MCF 10A (cell line): ENCODE data around the gene PCARE. TPM values are rescaled to one million over a fixed set of nuclear protein-coding genes. Genes with fewer than 3 reads are reported as not detected.

Source experiments
- BruUV-seq: library from RNA; stranded (reverse); fragments of 400-500 nt; replicated peaks from 2 replicates; lab custom pipeline; 2021; lab: Mats Ljungman, UMichigan
- CTCF ChIA-PET: fragments of 300-600 bp; sonication (Branson Sonifier 250); formaldehyde crosslinking; extraction: SDS; loops from one replicate; lab custom pipeline; 2021; ENCODE audit warnings: antibody characterized with exemption, inconsistent platforms; lab: Yijun Ruan, JAX
- POLR2A ChIA-PET: fragments of 300-600, 350-650 bp; sonication (Branson Sonifier 250); formaldehyde crosslinking; extraction: SDS; loops from one replicate; lab custom pipeline; 2020; ENCODE audit warnings: antibody characterized with exemption, inconsistent platforms; lab: Yijun Ruan, JAX
- DNase-seq: peaks from one replicate; pipeline ENCODE4 v3.0.0-alpha.2; 2018; ENCODE audit not compliant: unreplicated experiment
- H3K27ac Mint-ChIP-seq: one replicate; pipeline ENCODE4 v1.8.0; 2022; ENCODE audit warnings: mild to moderate bottlenecking, low read depth, mixed read lengths; ENCODE audit not compliant: unreplicated experiment
- H3K27me3 Mint-ChIP-seq: one replicate; pipeline ENCODE4 v1.8.0; 2022; ENCODE audit warnings: mixed read lengths; ENCODE audit not compliant: insufficient read depth, unreplicated experiment
- H3K36me3 Mint-ChIP-seq: one replicate; pipeline ENCODE4 v1.8.0; 2022; ENCODE audit warnings: mild to moderate bottlenecking, moderate library complexity, mixed read lengths; ENCODE audit not compliant: insufficient read depth, unreplicated experiment
- H3K4me1 Mint-ChIP-seq: one replicate; pipeline ENCODE4 v1.8.0; 2022; ENCODE audit warnings: mixed read lengths; ENCODE audit not compliant: insufficient read depth, unreplicated experiment
- H3K4me3 Mint-ChIP-seq: one replicate; pipeline ENCODE4 v1.8.0; 2022; ENCODE audit warnings: mild to moderate bottlenecking, moderate library complexity, mixed read lengths; ENCODE audit not compliant: unreplicated experiment
- H3K9me3 Mint-ChIP-seq: one replicate; pipeline ENCODE4 v1.8.0; 2022; ENCODE audit warnings: mixed read lengths; ENCODE audit not compliant: unreplicated experiment
- CTCF ChIP-seq: fragments of 200-600 bp; IDR thresholded peaks from one replicate; pipeline ENCODE4 v1.8.0; 2022; ENCODE audit warnings: antibody characterized with exemption, mild to moderate bottlenecking; ENCODE audit not compliant: unreplicated experiment
- intact Hi-C: fragments of 100-400 bp; cut with micrococcal nuclease; formaldehyde crosslinking; loops from 2 replicates; pipeline ENCODE4 v1.14.1; 2022
- total RNA-seq: library from RNA; stranded (reverse); gene quantifications from 2 replicates; pipeline ENCODE4 v1.2.3, GENCODE V29; 2022

The PCARE gene
- total RNA-seq, 1 experiment from 2014 or later: not detected

DNA sequence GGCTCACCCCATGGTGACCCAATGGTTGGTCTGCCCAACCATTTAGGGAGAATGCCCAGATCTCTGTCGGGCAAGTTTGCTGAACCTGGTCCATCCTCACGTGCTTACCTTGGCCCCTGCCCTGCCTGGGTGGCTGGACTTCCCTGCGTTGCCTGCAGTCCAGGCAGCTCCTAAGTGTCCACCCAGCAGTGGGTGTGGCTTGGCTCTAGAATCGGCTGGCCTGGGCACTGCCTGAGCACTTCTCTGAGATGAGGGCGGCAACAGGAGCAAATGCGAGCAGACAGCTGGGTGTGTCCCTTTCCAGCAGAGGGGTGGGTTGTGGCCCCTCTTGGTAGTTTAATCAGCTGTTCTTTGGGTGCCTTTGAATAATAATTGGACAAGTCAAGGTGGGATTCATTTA, 11.3 kb downstream of the PCARE start:
- POLR2A ChIA-PET: interaction anchor here (0.8 to 10.4 kb wide), 14 partner anchors 9 to 150 kb away, joined by 3 to 230 read pairs (median 4); partner anchors contain the start of gene CLIP4
- H3K27me3 Mint-ChIP-seq: no peaks in the 10 kb centered on the region
- peaks cover 42% of the 10 kb centered on the region for H3K4me1 Mint-ChIP-seq
- intact Hi-C loops: no loop called here
- no TSS peak for BruUV-seq
- no peak overlapping the region for H3K27ac Mint-ChIP-seq
- no peaks in the 10 kb centered on the region for H3K9me3 Mint-ChIP-seq
- no peak for TF ChIP-seq CTCF
- DNase-seq: no peak
- peak overlapping the region; percentile 55 for H3K4me3 Mint-ChIP-seq
- peaks cover 6% of the 10 kb centered on the region for H3K36me3 Mint-ChIP-seq
- CTCF ChIA-PET: interaction anchor here (1.0 to 1.8 kb wide), 7 partner anchors 9 to 133 kb away, joined by 3 to 9 read pairs (median 4); no protein-coding TSS in a partner anchor

GRCh38 chr2:29062371-29062770, 12.0 kb downstream of the PCARE start:
- no TSS peak for BruUV-seq

DNA sequence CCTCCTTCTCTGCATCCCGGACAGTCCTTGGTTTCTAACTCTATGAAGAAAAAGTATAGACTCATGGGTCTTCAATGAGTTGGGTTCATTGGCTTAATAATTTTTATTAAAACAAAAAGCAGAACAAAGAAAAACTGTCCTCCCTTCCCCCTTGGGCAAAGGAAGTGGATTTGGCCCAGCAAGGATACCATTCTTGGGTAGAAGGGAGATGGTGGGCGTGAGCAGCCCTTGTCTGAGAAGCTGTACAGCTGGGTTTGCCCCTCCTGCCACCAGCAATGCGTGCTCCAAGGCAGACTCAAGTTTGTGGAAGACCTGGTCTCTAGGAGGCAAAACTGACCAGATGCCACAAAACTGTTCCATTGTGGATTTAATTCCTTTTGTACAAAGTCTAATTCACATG, 12.7 kb downstream of the PCARE start:
- CTCF ChIA-PET: interaction anchor here (1.0 kb wide), 1 partner anchor 103 kb away, joined by 3 read pairs; no protein-coding TSS in a partner anchor
- peaks cover 6% of the 10 kb centered on the region for H3K36me3 Mint-ChIP-seq
- POLR2A ChIA-PET: interaction anchor here (10.4 kb wide), 1 partner anchor 55 kb away, joined by 230 read pairs; the partner anchor contains the start of gene CLIP4
- no peak for TF ChIP-seq CTCF
- intact Hi-C loops: no loop called here
- BruUV-seq: no TSS peak
- no peak overlapping the region for H3K27ac Mint-ChIP-seq
- no peak for DNase-seq
- H3K9me3 Mint-ChIP-seq: no peaks in the 10 kb centered on the region
- peaks cover 30% of the 10 kb centered on the region for H3K4me1 Mint-ChIP-seq
- no peak overlapping the region for H3K4me3 Mint-ChIP-seq
- H3K27me3 Mint-ChIP-seq: no peaks in the 10 kb centered on the region

More at GRCh38 chr2:29062371-29062770, 12.0 kb downstream of the PCARE start:
- ChIA-PET POLR2A (interaction anchor here (0.9 to 10.4 kb wide), 4 partner anchors 15 to 62 kb away, joined by 4 to 230 read pairs (median 5); partner anchors contain the start of gene CLIP4), CTCF (interaction anchor here (1.0 to 1.8 kb wide), 5 partner anchors 8 to 134 kb away, joined by 3 to 9 read pairs (median 4); no protein-coding TSS in a partner anchor)
- intact Hi-C loops: no loop called here
- no peak overlapping the region for H3K4me3 Mint-ChIP-seq
- no peaks in the 10 kb centered on the region for H3K27me3 Mint-ChIP-seq
- no peaks in the 10 kb centered on the region for H3K9me3 Mint-ChIP-seq
- DNase-seq: no peak
- TF ChIP-seq CTCF: no peak
- H3K4me1 Mint-ChIP-seq: peaks cover 35% of the 10 kb centered on the region
- no peak overlapping the region for H3K27ac Mint-ChIP-seq
- peaks cover 6% of the 10 kb centered on the region for H3K36me3 Mint-ChIP-seq

DNA sequence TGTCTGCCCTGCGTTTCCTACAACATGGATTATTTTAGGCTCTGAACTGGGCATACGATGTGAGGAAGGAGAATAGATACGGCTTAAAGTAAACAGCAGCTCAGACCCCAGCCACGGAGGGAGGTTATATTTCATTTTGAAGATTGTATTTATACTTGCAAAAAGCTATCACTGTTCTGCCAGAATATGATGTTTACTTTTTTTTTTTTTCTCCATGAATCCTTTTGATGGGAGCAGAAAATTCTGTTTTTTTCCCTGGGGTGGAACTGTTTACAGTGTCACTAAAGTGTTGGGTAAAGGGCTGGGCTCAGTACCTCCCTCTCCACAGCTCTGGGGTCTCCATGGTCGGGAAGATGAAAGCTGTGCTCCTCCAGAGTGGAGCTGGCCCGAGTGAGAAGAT, 13.1 kb downstream of the PCARE start:
- Mint-ChIP-seq H3K27ac (no peak overlapping the region), H3K9me3 (no peaks in the 10 kb centered on the region), H3K27me3 (no peaks in the 10 kb centered on the region), H3K36me3 (peaks cover 6% of the 10 kb centered on the region), H3K4me1 (peaks cover 26% of the 10 kb centered on the region), H3K4me3 (no peak overlapping the region)
- BruUV-seq: no TSS peak
- TF ChIP-seq CTCF: no peak
- intact Hi-C loops: no loop called here
- DNase-seq: no peak
- ChIA-PET POLR2A (interaction anchor here (0.5 to 10.4 kb wide), 3 partner anchors 56 to 226 kb away, joined by 3 to 230 read pairs (median 4); partner anchors contain the start of gene CLIP4), CTCF (interaction anchor here (0.6 to 1.0 kb wide), 5 partner anchors 10 to 310 kb away, joined by 3 to 6 read pairs (median 3); no protein-coding TSS in a partner anchor)
